Activated naive CD4-positive, alpha-beta T cell (primary cell): Measurements from ENCODE around the gene SCO2.
"Not testable (repeated sequence)": the region's sequence is repeated elsewhere in the genome, so short reads cannot be mapped to it uniquely, and the experiment has no call there.

Experiments used
- DNase-seq, 4 experiments: peaks; one replicate each; lab custom pipeline; 2025; lab: John Stamatoyannopoulos, UW

Gene SCO2

GRCh38 chr22:50550395-50550794 lies 25.0 kb upstream of the SCO2 start:
- no peak for DNase-seq

GRCh38 chr22:50548921-50549790 lies 23.8 kb upstream of the SCO2 start:
- peak in 1 of 4 experiments; percentile 34 for DNase-seq

GRCh38 chr22:50548040-50548920 lies 22.9 kb upstream of the SCO2 start:
- DNase-seq: peak in 2 of 4 experiments; percentile 53 to 69

DNA sequence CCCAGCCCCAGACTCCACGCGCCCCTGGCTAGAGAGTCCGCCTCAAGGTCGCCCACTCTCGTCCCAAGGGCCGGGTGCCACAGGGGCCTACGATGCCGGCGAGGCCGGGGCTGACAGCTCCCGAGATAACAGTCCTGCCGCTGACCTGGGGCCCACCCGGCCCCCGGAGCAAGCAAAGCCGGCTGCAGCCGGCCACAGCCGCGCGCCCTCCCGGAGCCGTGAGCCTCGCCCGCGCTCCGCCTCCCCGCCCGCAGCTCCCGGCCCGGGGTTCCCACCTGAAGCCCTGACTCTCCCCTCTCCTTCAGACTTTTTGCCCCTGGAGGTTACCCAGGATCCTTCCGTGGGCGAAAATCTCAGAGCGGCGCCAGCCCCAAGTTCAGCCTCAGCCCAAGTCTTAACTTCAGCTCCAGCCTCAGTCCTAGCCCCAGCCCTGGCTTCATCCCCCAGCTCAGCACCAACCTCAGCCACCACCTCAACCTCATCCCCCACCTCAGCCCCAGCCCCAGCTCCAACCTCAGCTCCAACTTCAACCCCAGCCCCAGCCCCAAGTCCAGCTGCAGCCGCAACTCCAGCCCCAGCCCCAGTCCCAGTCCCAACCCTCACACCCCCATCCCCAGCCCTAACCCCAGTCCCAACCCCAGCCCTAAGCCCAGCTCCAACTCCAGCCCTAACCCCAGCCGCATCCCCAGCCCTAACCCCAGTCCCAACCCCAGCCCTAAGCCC lies 22.0 kb upstream of the SCO2 start:
- no peak for DNase-seq

GRCh38 chr22:50546326-50547262 lies 21.2 kb upstream of the SCO2 start:
- DNase-seq: no peak

- DNase-seq: no peak
Measured at GRCh38 chr22:50545522-50546325, 20.3 kb upstream of the SCO2 start, which contains the start of gene KLHDC7B. TSS of gene KLHDC7B (plus strand) at chr22:50545899. CDS start at chr22:50546244, 345 bp downstream.

GRCh38 chr22:50544746-50545253 lies 19.4 kb upstream of the SCO2 start:
- no peak for DNase-seq

- peak; percentile 50 to 78 (median 64) for DNase-seq
Measured at GRCh38 chr22:50544078-50544745, 18.8 kb upstream of the SCO2 start.

DNA sequence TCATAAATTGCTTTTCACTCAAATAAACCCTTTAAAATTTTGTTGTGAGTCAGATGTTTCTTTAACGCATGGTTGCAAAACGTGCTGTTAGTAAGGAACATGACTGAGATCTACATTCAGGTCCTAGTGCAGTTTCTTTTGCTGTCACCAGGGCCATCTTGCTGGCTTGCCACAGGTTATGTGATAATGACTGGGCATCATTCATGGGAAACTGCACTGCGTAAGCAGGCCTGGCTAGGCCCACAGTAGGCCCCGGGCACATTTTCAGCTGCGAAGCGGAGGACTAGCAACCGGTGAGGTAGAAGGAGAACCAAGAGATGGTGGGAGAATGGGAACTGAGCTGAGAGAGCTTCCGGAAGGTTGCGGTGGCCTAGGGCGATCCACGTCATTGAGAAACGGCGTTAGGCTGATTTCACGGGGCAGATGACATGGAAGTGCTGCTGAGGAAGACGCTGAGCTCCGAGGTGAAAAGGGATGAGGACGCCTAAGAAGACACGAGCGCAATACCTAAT lies 17.1 kb upstream of the SCO2 start:
- DNase-seq: no peak

DNA sequence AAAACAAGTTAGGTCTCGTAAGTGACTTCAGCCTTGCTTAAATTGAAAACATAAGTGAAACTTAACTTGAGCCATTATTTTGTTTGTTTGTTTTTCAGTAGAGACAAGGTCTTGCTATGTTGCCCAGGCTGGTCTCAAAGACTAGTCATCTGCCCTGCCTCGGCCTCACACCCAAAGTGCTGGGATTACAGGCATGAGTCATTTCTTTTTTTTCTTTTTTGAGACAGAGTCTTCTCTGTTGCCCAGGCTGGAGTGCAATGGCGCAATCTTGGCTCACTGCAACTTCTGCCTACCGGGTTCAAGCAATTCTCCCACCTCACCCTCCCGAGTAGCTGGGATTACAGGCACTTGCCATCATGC lies 16.2 kb upstream of the SCO2 start:
- not testable (repeated sequence) for DNase-seq

GRCh38 chr22:50540381-50540780 lies 15.0 kb upstream of the SCO2 start:
- DNase-seq: no peak

GRCh38 chr22:50537765-50538164 lies 12.4 kb upstream of the SCO2 start:
- DNase-seq: no peak

DNA sequence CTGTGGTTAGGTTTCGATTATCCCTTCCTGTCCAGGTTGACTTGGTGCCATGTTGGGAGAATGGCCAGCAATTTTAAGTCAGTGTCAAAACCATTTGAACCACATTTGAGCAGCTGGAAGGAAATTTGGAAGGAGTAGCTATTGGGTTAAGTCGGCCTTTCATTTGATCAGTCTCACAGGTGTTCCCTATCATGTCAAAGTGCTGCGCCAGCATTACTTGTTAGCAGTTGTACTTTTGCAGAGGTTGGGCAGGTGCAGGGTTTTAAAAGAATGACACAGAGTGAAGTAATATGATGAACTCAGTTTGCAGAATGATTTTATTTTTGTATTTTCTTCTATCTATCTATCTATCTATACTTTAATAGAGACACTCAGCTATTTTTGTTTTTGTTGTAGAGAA lies 10.8 kb upstream of the SCO2 start:
- no peak for DNase-seq

DNA sequence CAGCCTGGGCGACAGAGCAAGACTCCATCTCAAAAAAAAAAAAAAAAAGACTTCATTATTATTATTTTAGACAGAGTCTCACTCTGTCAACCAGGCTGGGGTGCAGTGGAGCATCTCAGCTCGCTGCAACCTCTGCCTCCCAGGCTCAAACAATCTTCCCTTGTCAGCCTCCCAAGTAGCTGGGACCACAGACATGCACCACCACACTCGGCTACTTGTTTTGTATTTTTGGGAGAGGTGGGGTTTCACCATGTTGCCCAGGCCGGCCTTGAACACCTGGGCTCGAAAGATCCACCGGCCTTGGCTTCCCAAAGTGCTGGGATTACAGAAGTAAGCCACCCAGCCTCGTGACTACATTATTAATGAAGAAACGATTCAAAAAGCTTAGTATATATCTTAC lies 9.7 kb upstream of the SCO2 start:
- DNase-seq: no peak

DNA sequence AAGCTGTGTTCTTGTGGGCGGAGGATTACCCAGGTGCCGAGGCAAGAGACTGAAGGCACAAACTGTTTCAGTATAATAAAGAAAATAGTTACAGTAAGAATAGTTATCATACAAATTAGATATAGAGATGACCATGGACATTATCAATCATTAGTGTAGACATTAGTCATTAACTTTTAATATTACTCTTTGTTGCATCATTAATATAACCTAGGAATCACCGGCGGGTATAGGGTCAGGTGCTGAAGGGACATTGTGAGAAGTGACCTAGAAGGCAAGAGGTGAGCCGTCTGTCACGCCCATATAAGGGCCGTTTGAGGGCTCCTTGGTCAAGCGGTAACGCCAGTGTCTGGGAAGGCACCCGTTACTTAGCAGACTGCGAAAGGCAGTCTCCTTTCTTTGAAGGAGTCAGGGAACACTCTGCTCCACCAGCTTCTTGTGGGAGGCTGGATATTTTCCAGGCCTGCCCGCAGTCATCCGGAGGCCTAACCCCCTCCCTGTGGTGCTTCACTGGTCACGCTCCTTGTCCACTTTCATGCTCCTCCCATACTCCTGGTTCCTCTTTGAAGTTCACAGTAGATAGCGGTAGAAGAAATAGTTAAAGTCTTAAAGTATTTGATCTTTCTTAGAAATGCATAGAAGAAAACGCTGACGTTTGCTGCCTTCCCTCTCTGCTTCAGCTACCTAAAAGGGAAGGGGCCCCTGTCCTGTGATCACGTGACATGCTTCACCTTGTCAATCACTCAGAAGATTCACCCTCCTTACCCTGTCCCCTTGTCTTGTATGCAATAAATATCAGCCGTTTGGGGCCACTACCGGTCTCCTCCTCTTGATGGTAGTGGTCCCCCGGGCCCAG lies 8.7 kb upstream of the SCO2 start:
- not testable (repeated sequence) for DNase-seq

DNA sequence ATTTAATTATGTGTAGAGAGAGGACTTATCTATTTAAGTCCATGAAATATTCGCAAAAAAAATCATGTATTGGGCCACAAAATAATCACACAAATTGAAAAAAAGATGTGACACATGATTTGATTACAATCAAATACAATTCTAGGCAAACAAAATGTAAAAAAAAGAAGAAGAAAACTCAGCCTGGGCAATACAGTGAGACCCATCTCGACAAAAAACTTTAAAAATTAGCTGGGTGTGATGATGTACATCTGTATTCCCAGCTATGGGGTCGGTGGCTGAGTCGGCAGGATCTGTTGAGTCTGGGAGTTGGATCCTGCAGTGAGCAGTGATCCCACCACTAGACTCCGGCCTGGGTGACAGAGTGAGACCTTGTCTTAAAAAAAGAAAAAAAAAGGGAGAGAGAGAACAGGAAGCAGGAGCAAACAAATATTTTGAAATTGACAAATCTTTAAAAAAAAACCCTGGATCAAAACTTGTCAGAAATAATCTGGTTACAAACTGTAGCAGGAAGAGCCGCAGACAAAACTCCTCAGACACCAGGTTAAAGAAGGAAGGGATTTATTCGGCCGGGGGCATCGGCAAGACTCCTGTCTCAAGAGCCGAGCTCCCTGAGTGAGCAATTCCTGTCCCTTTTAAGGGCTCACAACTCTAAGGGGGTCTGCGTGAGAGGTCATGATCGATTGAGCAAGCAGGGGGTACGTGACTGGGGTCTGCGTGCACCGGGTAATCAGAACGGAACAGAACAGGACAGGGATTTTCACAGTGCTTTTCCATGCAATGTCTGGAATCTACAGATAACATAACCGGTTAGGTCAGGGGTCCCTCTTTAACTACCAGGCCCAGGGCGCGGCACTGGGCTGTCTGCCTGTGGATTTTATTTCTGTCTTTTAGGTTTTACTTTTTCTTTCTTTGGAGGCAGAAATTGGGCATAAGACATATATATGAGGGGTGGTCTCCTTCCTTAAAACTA lies 7.7 kb upstream of the SCO2 start:
- DNase-seq: no peak
